Umbilical cord (tissue), 2 donors: ENCODE results near the gene PSTK. TPM values are rescaled to one million over a fixed set of nuclear protein-coding genes. Genes with fewer than 3 reads are reported as not detected.

Experiments
- DNase-seq: peaks from one replicate; pipeline ENCODE4 v3.0.0-alpha.2; 2015; ENCODE audit warnings: low spot score
- total RNA-seq: library from RNA; depleted of rRNA; stranded (reverse); fragments of >200 nt; gene quantifications from one replicate; pipeline ENCODE4 v1.2.3, GENCODE V29; 2014; ENCODE audit warnings: low replicate concordance; ENCODE audit not compliant: insufficient read depth

PSTK gene
- total RNA-seq, 1 donor from 2014 or later, result 2.9 TPM

GRCh38 chr10:123019264-123019663 lies 39.1 kb downstream of the PSTK start:
- no peak for DNase-seq

GRCh38 chr10:123019941-123020703 lies 39.9 kb downstream of the PSTK start:
- no peak for DNase-seq

GRCh38 chr10:123021517-123021916 lies 41.3 kb downstream of the PSTK start:
- no peak for DNase-seq

- no peak for DNase-seq
Observed at GRCh38 chr10:123024540-123024939, 44.3 kb downstream of the PSTK start.

- no peak for DNase-seq
Observed at GRCh38 chr10:123026302-123026701, 46.1 kb downstream of the PSTK start.

- no peak for DNase-seq
Observed at GRCh38 chr10:123027861-123028260, 47.7 kb downstream of the PSTK start.

GRCh38 chr10:123031124-123031523 lies 50.9 kb downstream of the PSTK start:
- DNase-seq, result no peak

- DNase-seq, result no peak
Observed at GRCh38 chr10:123034332-123034731, 54.1 kb downstream of the PSTK start.

GRCh38 chr10:123035467-123036086 lies 55.4 kb downstream of the PSTK start:
- no peak for DNase-seq

- DNase-seq, result no peak
Observed at GRCh38 chr10:123038782-123039631, 58.8 kb downstream of the PSTK start.

- DNase-seq, result no peak
Observed at GRCh38 chr10:123039632-123039930, 59.4 kb downstream of the PSTK start.

Other genes starting within 250 kb of the PSTK start
- not detected for gene CUZD1, start 134.5 kb upstream of the PSTK start, total RNA-seq
- gene FAM24B, start 100.8 kb upstream of the PSTK start, total RNA-seq, result not detected
- not detected for gene FAM24A, start 69.8 kb upstream of the PSTK start, total RNA-seq
- gene C10orf88, start 26.2 kb upstream of the PSTK start, total RNA-seq, result 33.5 TPM
- 5.3 TPM for gene IKZF5, start 28.4 kb downstream of the PSTK start, total RNA-seq
- gene ACADSB, start 28.6 kb downstream of the PSTK start, total RNA-seq, result 10.6 TPM
- 2.6 TPM for gene HMX3, start 155.6 kb downstream of the PSTK start, total RNA-seq
- not detected for gene HMX2, start 167.7 kb downstream of the PSTK start, total RNA-seq
- gene BUB3, start 174.0 kb downstream of the PSTK start, total RNA-seq, result 25.0 TPM